ENCODE data around the gene KLHL40. TPM values are rescaled to one million over a fixed set of nuclear protein-coding genes. Genes with fewer than 3 reads are reported as not detected.

The KLHL40 gene
- total RNA-seq, 1 experiment from 2014 or later = not detected

- CTCF ChIA-PET = no interaction called here
- Histone ChIP-seq H3K27me3 (replicated peaks; ENCODE audit: insufficient read depth, low read depth, low read length, poor library complexity) (no peaks in the 10 kb centered on the region), H3K27ac (ENCODE audit: low read depth, low read length, poor library complexity, severe bottlenecking) (no peak overlapping the region), H3K4me3 (ENCODE audit: low read depth, low read length, poor library complexity, severe bottlenecking) (no peak overlapping the region), H3K4me1 (ENCODE audit: insufficient read depth, low read length, poor library complexity, severe bottlenecking) (no peaks in the 10 kb centered on the region), H3K36me3 (ENCODE audit: insufficient read depth, low read length, poor library complexity, severe bottlenecking) (no peaks in the 10 kb centered on the region), H3K9me3 (ENCODE audit: low read depth, low read length, poor library complexity, severe bottlenecking) (no peaks in the 10 kb centered on the region)
- DNase-seq (ENCODE audit: low spot score) = no peak
- POLR2A ChIA-PET (ENCODE audit: low non-redundant PET) = no interaction called here
- TF ChIP-seq CTCF (conservative IDR thresholded peaks at IDR 0.05; ENCODE audit: low read depth, low read length) (no peak), EZH2 (IDR thresholded peaks at IDR 0.05; ENCODE audit: borderline replicate concordance, low read depth, low read length, poor library complexity, severe bottlenecking) (no peak)
- no TSS peak for BruUV-seq (replicated peaks)
- intact Hi-C loops (cut with micrococcal nuclease; ENCODE audit: unreplicated experiment) = no loop called here
Measured at GRCh38 chr3:42670670-42671069, 14.7 kb upstream of the KLHL40 start.

GRCh38 chr3:42672515-42672914 lies 12.8 kb upstream of the KLHL40 start:
- ChIA-PET POLR2A (ENCODE audit: low non-redundant PET) (no interaction called here), CTCF (no interaction called here)
- Histone ChIP-seq H3K36me3 (ENCODE audit: insufficient read depth, low read length, poor library complexity, severe bottlenecking) (no peaks in the 10 kb centered on the region), H3K4me3 (ENCODE audit: low read depth, low read length, poor library complexity, severe bottlenecking) (no peak overlapping the region), H3K27me3 (replicated peaks; ENCODE audit: insufficient read depth, low read depth, low read length, poor library complexity) (no peaks in the 10 kb centered on the region), H3K4me1 (ENCODE audit: insufficient read depth, low read length, poor library complexity, severe bottlenecking) (no peaks in the 10 kb centered on the region), H3K27ac (ENCODE audit: low read depth, low read length, poor library complexity, severe bottlenecking) (no peak overlapping the region), H3K9me3 (ENCODE audit: low read depth, low read length, poor library complexity, severe bottlenecking) (no peaks in the 10 kb centered on the region)
- no peak for DNase-seq (ENCODE audit: low spot score)
- intact Hi-C loops (cut with micrococcal nuclease; ENCODE audit: unreplicated experiment) = no loop called here
- BruUV-seq (replicated peaks) = no TSS peak
- TF ChIP-seq CTCF (conservative IDR thresholded peaks at IDR 0.05; ENCODE audit: low read depth, low read length) (no peak), EZH2 (IDR thresholded peaks at IDR 0.05; ENCODE audit: borderline replicate concordance, low read depth, low read length, poor library complexity, severe bottlenecking) (no peak)

- CTCF ChIA-PET = no interaction called here
Measured at GRCh38 chr3:42673082-42673481, 12.3 kb upstream of the KLHL40 start.

More at GRCh38 chr3:42673082-42673481, 12.3 kb upstream of the KLHL40 start:
- no peak for DNase-seq (ENCODE audit: low spot score)
- Histone ChIP-seq H3K27me3 (replicated peaks; ENCODE audit: insufficient read depth, low read depth, low read length, poor library complexity) (no peaks in the 10 kb centered on the region), H3K36me3 (ENCODE audit: insufficient read depth, low read length, poor library complexity, severe bottlenecking) (no peaks in the 10 kb centered on the region), H3K9me3 (ENCODE audit: low read depth, low read length, poor library complexity, severe bottlenecking) (no peaks in the 10 kb centered on the region), H3K4me3 (ENCODE audit: low read depth, low read length, poor library complexity, severe bottlenecking) (no peak overlapping the region), H3K4me1 (ENCODE audit: insufficient read depth, low read length, poor library complexity, severe bottlenecking) (no peaks in the 10 kb centered on the region), H3K27ac (ENCODE audit: low read depth, low read length, poor library complexity, severe bottlenecking) (no peak overlapping the region)
- POLR2A ChIA-PET (ENCODE audit: low non-redundant PET) = no interaction called here
- BruUV-seq (replicated peaks) = no TSS peak
- TF ChIP-seq CTCF (conservative IDR thresholded peaks at IDR 0.05; ENCODE audit: low read depth, low read length) (no peak), EZH2 (IDR thresholded peaks at IDR 0.05; ENCODE audit: borderline replicate concordance, low read depth, low read length, poor library complexity, severe bottlenecking) (no peak)
- intact Hi-C loops (cut with micrococcal nuclease; ENCODE audit: unreplicated experiment) = no loop called here
